GM21390 (cell line): Measurements from ENCODE around the gene ELOVL7.
"Not testable (repeated sequence)": the region's sequence is repeated elsewhere in the genome, so short reads cannot be mapped to it uniquely, and the experiment has no call there.

Experiments used
- ATAC-seq: cut with Tn5 transposase; IDR thresholded peaks from one replicate; pipeline ENCODE4 v1.9.1; 2021; ENCODE audit not compliant: unreplicated experiment

The ELOVL7 gene

DNA sequence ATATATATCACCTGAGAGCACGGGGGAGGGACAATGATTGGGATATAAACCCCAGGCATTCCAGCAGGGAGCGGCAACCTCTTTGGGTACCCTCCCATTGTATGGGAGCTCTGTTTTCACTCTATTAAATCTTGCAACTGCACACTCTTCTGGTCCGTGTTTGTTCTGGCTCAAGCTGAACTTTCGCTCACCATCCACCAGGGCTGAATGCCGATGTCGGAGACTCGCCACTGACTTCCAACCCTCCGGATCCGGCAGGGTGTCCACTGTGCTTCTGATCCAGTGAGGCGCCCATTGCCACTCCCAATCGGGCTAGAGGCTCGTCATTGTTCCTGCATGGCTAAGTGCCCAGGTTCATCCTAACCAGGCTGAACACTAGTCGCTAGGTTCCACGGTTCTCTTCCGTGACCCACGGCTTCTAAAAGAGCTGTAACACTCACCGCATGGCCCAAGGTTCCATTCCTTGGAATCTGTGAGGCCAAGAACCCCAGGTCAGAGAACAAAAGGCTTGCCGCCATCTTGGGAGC, 48.6 kb downstream of the ELOVL7 start:
- not testable (repeated sequence) for ATAC-seq

- no peak for ATAC-seq
Measured at GRCh38 chr5:60794691-60795090, 49.4 kb downstream of the ELOVL7 start.

- no peak for ATAC-seq
Measured at GRCh38 chr5:60792438-60792837, 51.6 kb downstream of the ELOVL7 start.

DNA sequence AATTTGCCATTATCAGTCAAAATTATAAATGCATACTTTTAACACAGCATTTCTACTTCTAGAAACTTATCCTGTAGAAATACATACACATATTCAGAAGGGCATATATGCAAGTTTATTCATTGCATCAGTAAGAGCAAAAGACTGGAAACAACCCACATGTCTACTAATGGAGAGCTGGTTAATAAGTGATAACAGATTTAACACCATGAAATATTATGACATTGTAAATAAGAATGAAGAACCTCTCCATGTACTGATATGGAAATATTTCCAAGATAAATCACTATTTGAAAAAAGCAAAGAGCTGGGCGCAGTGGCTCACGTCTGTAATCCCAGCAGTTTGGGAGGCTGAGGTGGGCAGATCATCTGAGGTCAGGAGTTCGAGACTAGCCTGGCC, 54.5 kb downstream of the ELOVL7 start:
- ATAC-seq: no peak

- ATAC-seq: no peak
Measured at GRCh38 chr5:60788863-60789513, 55.1 kb downstream of the ELOVL7 start.

- ATAC-seq: no peak
Measured at GRCh38 chr5:60779466-60779865, 64.6 kb downstream of the ELOVL7 start.

GRCh38 chr5:60776343-60776742, 67.7 kb downstream of the ELOVL7 start:
- no peak for ATAC-seq

DNA sequence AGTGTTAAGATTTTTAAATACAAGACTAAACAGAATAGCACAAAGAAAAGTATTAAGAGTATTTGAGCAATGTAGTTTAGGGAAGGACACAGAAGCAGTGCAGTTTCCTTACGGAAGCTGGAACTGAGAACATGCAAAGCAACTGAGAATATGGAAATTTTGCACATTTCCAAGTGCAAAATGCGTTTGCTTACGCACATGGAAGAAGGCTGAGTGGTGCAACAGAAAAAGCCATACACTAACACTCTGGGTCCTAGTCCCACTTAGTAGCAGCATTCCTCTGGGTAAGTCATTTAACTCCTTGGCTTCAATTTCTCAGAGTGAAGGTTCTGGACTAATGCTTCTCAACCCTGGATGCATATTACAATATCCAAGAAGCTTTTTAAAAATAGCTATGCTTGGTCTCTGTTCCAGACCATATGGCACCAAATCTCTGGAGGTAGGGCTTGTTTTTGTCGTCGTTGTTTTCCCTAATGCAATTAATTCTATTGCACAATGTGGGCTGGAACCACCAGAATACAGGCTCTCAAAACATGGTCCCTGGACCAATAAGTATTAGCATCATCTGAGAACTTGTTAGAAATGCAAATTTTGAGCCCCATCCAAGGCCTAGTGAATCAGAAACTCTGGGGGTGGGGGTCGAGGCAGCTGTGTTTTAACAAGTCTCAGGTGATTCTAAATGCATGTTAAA, 78.9 kb downstream of the ELOVL7 start:
- ATAC-seq: no peak

DNA sequence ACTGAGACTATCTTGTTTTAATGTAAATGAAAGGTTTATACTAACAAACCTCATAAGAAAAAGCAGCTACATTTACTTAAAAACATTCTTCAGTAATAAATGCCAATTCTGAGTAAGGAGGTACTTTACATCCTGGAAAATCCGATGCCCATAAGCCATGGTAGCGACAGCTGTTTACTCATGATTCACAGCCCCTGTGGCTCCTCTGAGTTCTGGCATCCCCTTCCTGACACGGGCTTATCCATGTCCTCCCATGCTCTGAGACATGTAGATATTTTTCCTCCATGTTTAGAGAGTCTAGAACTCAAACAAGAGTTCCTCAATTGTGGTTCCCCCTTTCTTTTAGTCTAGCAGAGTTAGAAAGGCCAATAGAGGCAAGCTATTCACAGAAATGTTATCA, 81.0 kb downstream of the ELOVL7 start:
- ATAC-seq: no peak

DNA sequence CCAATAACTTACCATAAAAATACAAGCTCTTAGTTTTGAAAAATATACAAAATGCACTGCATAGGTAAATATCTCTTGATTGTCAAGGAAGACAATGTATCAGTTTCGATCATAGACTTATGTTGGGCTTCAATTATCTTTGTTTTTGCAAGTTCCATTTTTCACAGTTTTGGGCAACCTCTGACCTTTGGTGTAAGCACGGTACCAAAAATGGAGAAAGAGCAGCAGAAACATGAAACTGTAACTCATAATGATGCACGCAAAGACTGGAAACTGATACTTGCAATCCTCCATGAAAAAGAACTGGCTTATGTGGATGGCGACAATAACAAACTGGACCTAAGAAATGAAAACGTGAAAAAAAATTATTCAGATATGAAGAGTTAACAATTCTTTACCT, 89.6 kb downstream of the ELOVL7 start:
- no peak for ATAC-seq

DNA sequence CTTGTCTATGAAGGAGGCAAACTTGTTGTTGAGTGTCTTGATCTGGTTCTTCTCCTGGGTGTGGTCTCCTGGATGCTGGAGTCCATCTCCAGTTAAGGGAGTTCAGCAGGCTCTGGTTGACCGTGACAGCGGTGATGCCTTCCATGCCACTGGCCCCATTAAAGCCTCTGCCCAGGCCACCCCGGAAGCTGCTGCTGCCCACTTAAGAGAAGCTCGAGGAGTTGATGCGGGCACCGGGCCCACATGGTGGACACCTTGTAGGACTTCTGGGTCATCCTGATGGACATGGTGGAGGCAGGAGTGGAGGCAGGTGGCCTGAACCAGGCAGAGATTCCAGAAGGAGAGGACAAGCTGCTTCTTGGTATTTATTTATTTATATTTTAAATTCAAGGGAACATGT, 99.4 kb downstream of the ELOVL7 start:
- ATAC-seq: no peak

GRCh38 chr5:60743511-60744314, 100.4 kb downstream of the ELOVL7 start:
- no peak for ATAC-seq

DNA sequence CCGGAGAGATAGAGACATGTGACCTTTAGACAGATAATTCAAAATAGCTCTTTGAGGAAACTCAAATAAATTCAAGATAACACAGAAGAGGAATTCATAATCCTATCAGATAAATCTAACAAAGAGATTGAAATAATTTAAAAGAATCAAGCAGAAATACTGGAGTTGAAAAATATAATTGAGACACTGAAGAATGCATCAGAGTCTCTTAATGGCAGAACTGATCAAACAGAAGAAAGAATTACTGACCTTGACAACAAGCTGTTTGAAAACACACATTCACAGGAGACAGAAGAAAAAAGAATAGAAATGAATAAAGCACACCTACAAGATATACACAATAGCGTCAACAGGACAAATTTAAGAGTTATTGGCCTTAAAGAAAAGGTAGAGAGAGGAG, 103.7 kb downstream of the ELOVL7 start:
- ATAC-seq: no peak

- no peak for ATAC-seq
Measured at GRCh38 chr5:60738933-60739332, 105.1 kb downstream of the ELOVL7 start.

- no peak for ATAC-seq
Measured at GRCh38 chr5:60738461-60738860, 105.6 kb downstream of the ELOVL7 start.

- not testable (repeated sequence) for ATAC-seq
Measured at GRCh38 chr5:60730858-60731257, 113.2 kb downstream of the ELOVL7 start.

DNA sequence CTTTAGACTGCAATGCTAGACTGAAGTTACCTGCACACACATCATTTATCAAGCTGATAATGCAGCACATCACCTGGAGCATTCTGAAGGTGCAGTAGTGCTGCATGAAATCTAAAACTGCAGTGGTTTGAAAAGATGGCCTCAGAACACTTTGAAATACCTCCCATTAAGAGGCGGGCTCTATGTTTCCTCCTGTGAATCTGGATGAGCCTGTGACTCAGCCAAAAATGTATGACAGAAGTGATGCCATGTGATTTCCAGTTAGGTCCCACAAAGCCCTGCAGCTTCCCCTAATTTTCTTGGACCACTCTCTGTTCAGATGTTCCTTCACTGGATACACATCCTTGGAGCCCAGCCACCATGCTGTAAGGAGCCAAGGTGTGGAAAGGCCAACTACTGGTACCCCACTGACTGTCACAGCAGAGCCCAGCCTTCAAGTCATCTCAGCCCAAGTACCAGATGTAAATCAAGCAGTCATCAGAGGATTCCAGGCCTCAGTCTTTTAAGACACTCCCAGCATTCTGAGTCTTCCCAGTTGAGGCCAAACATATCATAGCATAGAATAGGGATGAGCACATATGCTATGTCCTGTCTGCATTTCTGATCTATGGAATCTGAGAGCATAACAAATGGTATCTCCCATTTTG, 116.9 kb downstream of the ELOVL7 start:
- no peak for ATAC-seq

DNA sequence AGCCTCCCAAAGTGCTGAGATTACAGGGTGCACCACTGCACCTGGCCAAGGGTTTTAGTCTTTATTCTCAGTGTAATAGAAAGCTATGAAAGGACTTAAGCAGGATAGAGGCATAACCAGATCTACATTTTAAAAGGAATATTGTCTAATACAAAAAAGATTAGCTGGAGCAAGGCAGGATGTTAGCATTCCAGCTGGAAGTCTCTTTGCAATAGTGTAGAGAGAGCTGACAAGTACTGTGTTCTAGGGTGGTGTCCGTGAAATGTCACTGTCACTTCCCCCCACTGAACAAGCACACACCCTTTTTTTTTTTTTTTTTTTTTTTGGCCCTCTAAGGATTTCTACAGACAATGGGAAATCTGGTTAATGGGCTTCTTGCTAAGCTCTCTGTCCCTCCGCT, 119.9 kb downstream of the ELOVL7 start:
- no peak for ATAC-seq

DNA sequence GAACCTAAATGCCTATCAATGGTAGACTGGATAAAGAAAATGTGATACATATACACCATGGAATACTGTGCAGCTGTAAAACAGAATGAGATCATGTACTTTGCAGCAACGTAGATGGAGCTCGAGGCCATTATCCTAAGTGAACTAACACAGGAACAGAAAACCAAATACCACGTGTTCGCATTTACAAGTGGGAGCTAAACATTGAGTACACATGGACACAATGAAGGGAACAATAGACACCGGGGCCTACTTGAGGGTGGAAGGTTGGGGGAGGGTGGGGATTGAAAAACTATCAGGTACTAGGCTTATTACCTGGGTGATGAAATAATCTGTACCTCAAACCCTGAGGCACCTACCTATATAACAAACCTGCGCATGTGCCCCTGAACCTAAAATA, 121.7 kb downstream of the ELOVL7 start:
- no peak for ATAC-seq

GRCh38 chr5:60719329-60719728, 124.7 kb downstream of the ELOVL7 start:
- ATAC-seq: no peak

- ATAC-seq: no peak
Measured at GRCh38 chr5:60718166-60718892, 125.7 kb downstream of the ELOVL7 start.
